Skin epidermis (tissue), 12 donors: ENCODE measurements around the gene SMIM3.

ENCODE experiments used
- H3K27ac ChIP-seq, 21 experiments: fragments of 200-600 bp; sonication (generic) in 11 of 21; one replicate each; pipeline ENCODE4 v1.5.0; 2020; ENCODE audit warnings: mild to moderate bottlenecking in 3 of 21, inconsistent platforms in 2 of 21, moderate library complexity in 2 of 21
- H3K4me3 ChIP-seq, 7 experiments: fragments of 200-600 bp; sonication (generic) in 2 of 7; one replicate each; pipeline ENCODE4 v1.5.0; 2020; ENCODE audit warnings: inconsistent platforms in 2 of 7, mild to moderate bottlenecking in 2 of 7, moderate library complexity in 1 of 7

The SMIM3 gene

GRCh38 chr5:150763023-150763769, 15.4 kb upstream of the SMIM3 start:
- H3K27ac ChIP-seq, result peak overlapping the region in 18 of 21 experiments; percentile 0 to 78 (median 63)
- no peak overlapping the region for H3K4me3 ChIP-seq

- H3K27ac ChIP-seq, result peak overlapping the region in 9 of 21 experiments; percentile 44 to 76 (median 54)
- H3K4me3 ChIP-seq, result no peak overlapping the region
These were observed 14.0 kb upstream of the SMIM3 start for GRCh38 chr5:150764530-150764929.

- H3K4me3 ChIP-seq, result no peak overlapping the region
- peak overlapping the region in 3 of 21 experiments; percentile 1 to 76 (median 58) for H3K27ac ChIP-seq
These were observed 13.4 kb upstream of the SMIM3 start for GRCh38 chr5:150765011-150765798.

GRCh38 chr5:150765799-150766169, 12.8 kb upstream of the SMIM3 start:
- H3K27ac ChIP-seq, result no peak overlapping the region
- no peak overlapping the region for H3K4me3 ChIP-seq

GRCh38 chr5:150766251-150766650, 12.3 kb upstream of the SMIM3 start:
- Histone ChIP-seq H3K4me3 (no peak overlapping the region), H3K27ac (no peak overlapping the region)

- Histone ChIP-seq H3K4me3 (no peak overlapping the region), H3K27ac (no peak overlapping the region)
These were observed 7.3 kb upstream of the SMIM3 start for GRCh38 chr5:150771034-150771795.

GRCh38 chr5:150774145-150774544, 4.4 kb upstream of the SMIM3 start:
- Histone ChIP-seq H3K27ac (peak overlapping the region in 2 of 21 experiments; percentile 6 to 9), H3K4me3 (no peak overlapping the region)

GRCh38 chr5:150777685-150778084, 872 bp upstream of the SMIM3 start:
- Histone ChIP-seq H3K27ac (peak overlapping the region in 15 of 21 experiments; percentile 64 to 94 (median 84)), H3K4me3 (no peak overlapping the region)

- Histone ChIP-seq H3K4me3 (peak overlapping the region; percentile 43 to 73 (median 64)), H3K27ac (peak overlapping the region in 20 of 21 experiments; percentile 52 to 94 (median 80))
These were observed 455 bp upstream of the SMIM3 start for GRCh38 chr5:150778088-150778516.

GRCh38 chr5:150779397-150780186, 1.0 kb downstream of the SMIM3 start:
- Histone ChIP-seq H3K4me3 (peak overlapping the region; percentile 43 to 73 (median 64)), H3K27ac (peak overlapping the region; percentile 14 to 94 (median 79))

- H3K4me3 ChIP-seq, result peak overlapping the region in 5 of 7 experiments; percentile 7 to 72 (median 57)
- peak overlapping the region in 20 of 21 experiments; percentile 9 to 94 (median 79) for H3K27ac ChIP-seq
These were observed 1.7 kb downstream of the SMIM3 start for GRCh38 chr5:150780187-150780692.

GRCh38 chr5:150780816-150781221, 2.3 kb downstream of the SMIM3 start:
- Histone ChIP-seq H3K4me3 (peak overlapping the region in 3 of 7 experiments; percentile 7 to 72 (median 64)), H3K27ac (peak overlapping the region in 19 of 21 experiments; percentile 9 to 94 (median 77))

GRCh38 chr5:150781706-150782614, 3.4 kb downstream of the SMIM3 start:
- peak overlapping the region in 18 of 21 experiments; percentile 42 to 92 (median 74) for H3K27ac ChIP-seq
- H3K4me3 ChIP-seq, result no peak overlapping the region

GRCh38 chr5:150782850-150783249, 4.3 kb downstream of the SMIM3 start:
- no peak overlapping the region for H3K4me3 ChIP-seq

GRCh38 chr5:150783422-150783928, 4.9 kb downstream of the SMIM3 start:
- H3K27ac ChIP-seq, result peak overlapping the region in 20 of 21 experiments; percentile 2 to 91 (median 68)
- no peak overlapping the region for H3K4me3 ChIP-seq

More at GRCh38 chr5:150782850-150783249, 4.3 kb downstream of the SMIM3 start:
- H3K27ac ChIP-seq, result peak overlapping the region in 20 of 21 experiments; percentile 2 to 91 (median 68)

- Histone ChIP-seq H3K4me3 (no peak overlapping the region), H3K27ac (no peak overlapping the region)
These were observed 7.4 kb downstream of the SMIM3 start for GRCh38 chr5:150785950-150786349.

GRCh38 chr5:150786876-150787275, 8.3 kb downstream of the SMIM3 start:
- peak overlapping the region in 1 of 21 experiments; percentile 5 for H3K27ac ChIP-seq
- H3K4me3 ChIP-seq, result no peak overlapping the region
